K562 (cell line): ENCODE measurements around the gene TMEM208. TPM values are rescaled to one million over a fixed set of nuclear protein-coding genes. Genes with fewer than 3 reads are reported as not detected.

ENCODE experiments used
- ATAC-seq: fragments of 200-7000 bp; cut with Tn5 transposase; 3 replicates; pipeline ENCODE4 v1.9.1; 2020; ENCODE audit warnings: moderate library complexity
- BruUV-seq: library from RNA; stranded (reverse); fragments of 400-500 nt; replicated peaks from 2 replicates; lab custom pipeline; 2021; lab: Mats Ljungman, UMichigan
- CTCF ChIA-PET: fragments of 300-600 bp; formaldehyde crosslinking; extraction: SDS; loops from one replicate; lab custom pipeline; 2021; ENCODE audit warnings: low intra/inter-chr PET ratio; lab: Yijun Ruan, JAX
- POLR2A ChIA-PET: fragments of 300-600, 350-650 bp; sonication (Branson Sonifier 250); formaldehyde crosslinking; extraction: SDS; loops from one replicate; lab custom pipeline; 2021; ENCODE audit warnings: antibody characterized with exemption, inconsistent platforms; lab: Yijun Ruan, JAX
- DNase-seq, 4 experiments: peaks; one replicate each; pipeline versions ENCODE4 v3.0.0 to v3.0.0-alpha.2; 2011 to 2018; ENCODE audit warnings: low spot score in 3 of 4, mixed read lengths in 3 of 4; ENCODE audit errors: extremely low read depth in 1 of 4
- FAIRE-seq: peaks from 2 replicates; lab custom pipeline; 2011; peaks lifted over from hg19 to GRCh38; lab: Jason Lieb, UNC
- H2AFZ ChIP-seq: 2 replicates; pipeline ENCODE4 v1.6.0; 2011; ENCODE audit warnings: low read depth, low read length, control low read depth, inconsistent platforms
- H3K27ac ChIP-seq: fragments of 200-600 bp; 3 replicates; pipeline ENCODE4 v1.8.0; 2011; ENCODE audit warnings: low read depth, mild to moderate bottlenecking, control low read depth, inconsistent platforms, low read length, moderate library complexity, mixed read lengths; ENCODE audit errors: extremely low read depth
- H3K27me3 ChIP-seq, 2 experiments: fragments of 300-600 bp in 1 of 2; 2 replicates in 1 of 2; 3 replicates in 1 of 2; pipeline versions ENCODE4 v1.6.0 to v1.8.0; 2011; ENCODE audit warnings: inconsistent platforms in 2 of 2, low read length in 2 of 2, mild to moderate bottlenecking in 1 of 2, mixed read lengths in 1 of 2, moderate library complexity in 1 of 2; ENCODE audit not compliant: control insufficient read depth in 2 of 2, insufficient read depth in 2 of 2
- H3K36me3 ChIP-seq: fragments of 300-600 bp; 3 replicates; pipeline ENCODE4 v1.8.0; 2011; ENCODE audit warnings: mild to moderate bottlenecking, low read length, inconsistent platforms; ENCODE audit not compliant: control insufficient read depth, insufficient read depth
- H3K4me1 ChIP-seq, 2 experiments: fragments of 200-600 bp in 1 of 2; replicated peaks in 1 of 2; 2 replicates in 1 of 2; 3 replicates in 1 of 2; pipeline versions ENCODE4 v1.5.1 to v1.8.0; 2011; ENCODE audit warnings: inconsistent platforms in 2 of 2, low read length in 2 of 2, mild to moderate bottlenecking in 1 of 2, mixed read lengths in 1 of 2, moderate library complexity in 1 of 2; ENCODE audit not compliant: control insufficient read depth in 2 of 2, insufficient read depth in 2 of 2
- H3K4me2 ChIP-seq: 2 replicates; pipeline ENCODE4 v1.6.1; 2011; ENCODE audit warnings: low read length, control low read depth, inconsistent platforms, mixed read lengths; ENCODE audit not compliant: insufficient read depth
- H3K4me3 ChIP-seq: fragments of 200-600 bp; sonication (generic), shearing (Covaris generic); 2 replicates; pipeline ENCODE4 v1.5.1; 2016; ENCODE audit warnings: control low read depth, inconsistent platforms
- H3K79me2 ChIP-seq: fragments of 200-600 bp; 3 replicates; pipeline ENCODE4 v1.8.0; 2011; ENCODE audit warnings: low read length, inconsistent platforms; ENCODE audit not compliant: control insufficient read depth, insufficient read depth
- H3K9ac ChIP-seq, 2 experiments: 2 replicates each; pipeline versions ENCODE4 v1.6.0 to v1.6.1; 2011; ENCODE audit warnings: low read depth in 2 of 2, low read length in 2 of 2, control low read depth in 1 of 2, inconsistent platforms in 1 of 2, mild to moderate bottlenecking in 1 of 2, mixed read lengths in 1 of 2; ENCODE audit not compliant: insufficient read depth in 1 of 2
- H3K9me1 ChIP-seq: one replicate; pipeline ENCODE4 v1.6.0; 2011; ENCODE audit warnings: inconsistent platforms, mild to moderate bottlenecking, low read length, moderate library complexity; ENCODE audit not compliant: control insufficient read depth, insufficient read depth
- H3K9me3 ChIP-seq: replicated peaks from 2 replicates; pipeline ENCODE4 v1.5.1; 2011; ENCODE audit warnings: low read depth, low read length, inconsistent platforms; ENCODE audit not compliant: control insufficient read depth, insufficient read depth
- H4K20me1 ChIP-seq: replicated peaks from 2 replicates; pipeline ENCODE4 v1.6.1; 2011; ENCODE audit warnings: low read length, inconsistent platforms, mixed read lengths; ENCODE audit not compliant: control insufficient read depth, insufficient read depth
- MEIS2 ChIP-seq: fragments of 450-650 bp; IDR thresholded peaks from 2 replicates; pipeline ENCODE4 v1.6.1; 2014; ENCODE audit warnings: mild to moderate bottlenecking; ENCODE audit not compliant: partially characterized antibody
- NBN ChIP-seq: fragments of 450-650 bp; IDR thresholded peaks from 2 replicates; pipeline ENCODE4 v1.6.1; 2016; ENCODE audit warnings: low read depth, mild to moderate bottlenecking
- ZBTB34 ChIP-seq: fragments of 250-450 bp; sonication (Bioruptor Pico); IDR thresholded peaks from 2 replicates; pipeline ENCODE4 v1.8.0; 2021; ENCODE audit warnings: mild to moderate bottlenecking, moderate library complexity
- ZFP1 ChIP-seq: fragments of 450-650 bp; formaldehyde crosslinking; IDR thresholded peaks from 2 replicates; pipeline ENCODE4 v1.4.0; 2020; ENCODE audit warnings: mild to moderate bottlenecking, mixed read lengths
- WGBS: fragments of 100-300 bp; shearing (Covaris generic); methylation state at CpG from one replicate; pipeline ENCODE4 v1.1.6; 2016; ENCODE audit warnings: low coverage, mixed read lengths; ENCODE audit not compliant: insufficient coverage; ENCODE audit errors: missing lambda C conversion rate; 5-methylcytosine and 5-hydroxymethylcytosine counted together
- in situ Hi-C: fragments of 300-500 bp; cut with MboI; formaldehyde crosslinking; loops from 4 replicates; pipeline ENCODE4 v1.15.0; 2018; ENCODE audit warnings: inconsistent platforms, mixed read lengths
- intact Hi-C: fragments of 100-400 bp; cut with micrococcal nuclease; formaldehyde crosslinking; loops from 2 replicates; pipeline ENCODE4 v1.14.2; 2022
- polyA plus RNA-seq, 8 experiments: library from polyadenylated mRNA; depleted of rRNA in 4 of 8; stranded (reverse) in 5 of 8; unstranded in 3 of 8; fragments of >200 nt; fragmentation: Nextera tagmentation in 2 of 8; fragmentation: Illumina TruSeq in 1 of 8; extraction: Ambion mirVana in 2 of 8; extraction: Trizol in 1 of 8; gene quantifications; 2 replicates each; pipeline versions ENCODE4 v1.2.1 to v1.2.3, GENCODE V29; 2011 to 2014; ENCODE audit warnings: inconsistent platforms in 1 of 8, missing spikeins in 1 of 8
- total RNA-seq, 7 experiments: library from RNA; depleted of rRNA in 6 of 7; stranded (reverse); fragments of >200 nt in 6 of 7; fragmentation: Illumina TruSeq in 2 of 7; extraction: Trizol in 2 of 7; gene quantifications; 2 replicates each; pipeline versions ENCODE4 v1.2.1 to v1.2.3, GENCODE V29; 2011 to 2021; ENCODE audit warnings: low replicate concordance in 1 of 7

TMEM208 gene
- total and polyA plus RNA-seq, 9 of the 15 experiments (the other 6 are each of a cell fraction or from before 2014, with no cell fraction given), result 31.8 to 239 (median 54.3) TPM

GRCh38 chr16:67258161-67258835 is 31.4 kb downstream of the TMEM208 start:
- Histone ChIP-seq H3K4me1 (peaks cover 13 to 26% of the 10 kb centered on the region in 2 experiments; a peak in 4 of 5 replicates), H3K36me3 (no peaks in the 10 kb centered on the region), H3K27me3 (no peaks in the 10 kb centered on the region), H2AFZ (no peak overlapping the region), H3K9me1 (no peaks in the 10 kb centered on the region), H3K4me2 (no peak overlapping the region), H4K20me1 (no peaks in the 10 kb centered on the region), H3K9ac (peak overlapping the region in 1 of 2 experiments; percentile 80; a peak in 2 of 4 replicates), H3K9me3 (no peaks in the 10 kb centered on the region), H3K27ac (no peak overlapping the region), H3K79me2 (no peaks in the 10 kb centered on the region), H3K4me3 (no peak overlapping the region)
- ChIA-PET CTCF (no interaction called here), POLR2A (interaction anchor here (0.6 kb wide), 2 partner anchors 9 to 31 kb away, joined by 3 read pairs; no protein-coding TSS in a partner anchor)
- in situ Hi-C loops, result no loop called here
- WGBS, result 73% methylated on average over 11 of the region's 11 CpGs
- intact Hi-C loops, result no loop called here
- FAIRE-seq (no peak), DNase-seq (no peak), ATAC-seq (no peak)
- no peak for TF ChIP-seq NBN
- TF ChIP-seq ZBTB34, result no peak
- TF ChIP-seq ZFP1, result no peak
- TF ChIP-seq MEIS2, result no peak
- no TSS peak for BruUV-seq
